Activated CD4-positive, alpha-beta T cell treated with anti-CD3 and anti-CD28 coated beads, Interleukin-10, Interleukin-2, amounts not matched to agents 100 ng/mL and 50 ng/mL, durations not matched to agents 16 hours and 8 hours (primary cell): Measurements from ENCODE around the gene CCL25.

ENCODE experiments used
- DNase-seq: peaks from one replicate; pipeline ENCODE4 v3.0.0-alpha.2; 2020

The CCL25 gene

DNA sequence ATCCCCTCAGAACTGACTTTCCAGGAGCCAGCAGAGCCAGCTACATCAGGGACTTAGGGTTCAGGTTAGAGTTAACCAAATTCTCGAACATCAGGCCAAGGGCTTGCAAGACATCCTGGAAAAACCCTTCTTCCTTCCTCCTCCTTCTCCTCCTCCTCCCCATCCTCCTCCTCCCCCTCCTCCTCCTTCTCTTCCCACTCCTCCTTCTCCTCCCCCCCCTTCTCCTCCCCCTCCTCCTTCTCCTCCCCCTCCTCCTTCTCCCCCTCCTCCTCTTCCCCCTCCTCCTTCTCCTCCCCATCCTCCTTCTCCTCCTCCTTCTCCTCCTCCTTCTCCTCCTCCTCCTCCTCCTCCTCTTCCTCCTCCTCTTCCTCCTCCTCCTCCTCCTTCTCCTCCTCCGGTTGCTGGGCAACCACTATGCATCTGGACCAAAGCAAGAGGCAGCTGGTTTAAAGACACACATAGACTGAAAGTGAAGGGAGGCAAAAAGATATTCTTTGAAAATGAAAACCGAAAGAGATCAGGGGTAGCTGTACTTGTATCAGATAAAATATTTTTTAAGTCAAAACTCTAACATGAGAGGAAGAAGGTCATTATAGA is 5.9 kb upstream of the CCL25 start:
- peak; percentile 18 for DNase-seq

DNA sequence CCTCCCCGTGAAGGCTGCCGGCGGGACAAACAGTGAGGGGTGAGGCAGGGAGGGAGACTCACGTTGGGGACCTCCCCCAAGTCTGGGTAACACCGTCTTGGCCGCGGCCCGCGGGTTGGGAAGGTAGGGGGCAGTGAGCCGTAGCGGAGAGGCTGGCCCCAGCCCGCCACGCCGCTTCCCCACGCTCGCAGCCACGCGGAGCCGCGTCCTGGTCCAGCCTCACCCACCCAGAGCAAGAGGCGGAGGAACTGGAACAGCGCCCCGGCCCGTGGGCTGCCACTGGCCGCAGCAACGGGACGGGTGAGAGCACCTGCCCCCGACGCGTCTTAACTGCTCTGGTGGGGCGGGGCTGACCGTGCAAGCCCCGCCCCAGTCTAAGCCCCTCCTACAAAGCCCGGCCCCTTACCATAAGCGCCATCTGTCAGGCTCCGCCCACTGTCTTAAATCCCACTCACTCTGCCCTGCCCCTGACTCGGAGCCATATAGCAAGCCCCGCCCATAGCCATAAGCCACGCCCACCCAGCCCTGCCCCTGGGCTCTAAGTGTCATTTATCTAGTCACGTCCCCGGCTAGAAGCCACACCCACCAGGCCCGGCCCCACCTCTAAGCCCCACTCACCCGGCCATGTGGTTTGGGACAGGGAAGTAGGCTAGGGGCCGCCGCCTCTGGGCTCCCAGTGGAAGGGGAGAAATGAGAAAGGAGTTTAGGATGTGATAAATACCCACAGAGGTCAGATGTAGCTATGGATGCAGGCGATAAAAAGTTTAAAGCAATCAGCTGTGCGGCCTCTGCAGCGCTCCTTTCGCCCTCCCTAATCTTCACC is 2.1 kb upstream of the CCL25 start:
- DNase-seq: peak; percentile 89

GRCh38 chr19:8054169-8054568 is 1.6 kb downstream of the CCL25 start:
- no peak for DNase-seq

GRCh38 chr19:8056533-8056932 is 4.0 kb downstream of the CCL25 start:
- no peak for DNase-seq

DNA sequence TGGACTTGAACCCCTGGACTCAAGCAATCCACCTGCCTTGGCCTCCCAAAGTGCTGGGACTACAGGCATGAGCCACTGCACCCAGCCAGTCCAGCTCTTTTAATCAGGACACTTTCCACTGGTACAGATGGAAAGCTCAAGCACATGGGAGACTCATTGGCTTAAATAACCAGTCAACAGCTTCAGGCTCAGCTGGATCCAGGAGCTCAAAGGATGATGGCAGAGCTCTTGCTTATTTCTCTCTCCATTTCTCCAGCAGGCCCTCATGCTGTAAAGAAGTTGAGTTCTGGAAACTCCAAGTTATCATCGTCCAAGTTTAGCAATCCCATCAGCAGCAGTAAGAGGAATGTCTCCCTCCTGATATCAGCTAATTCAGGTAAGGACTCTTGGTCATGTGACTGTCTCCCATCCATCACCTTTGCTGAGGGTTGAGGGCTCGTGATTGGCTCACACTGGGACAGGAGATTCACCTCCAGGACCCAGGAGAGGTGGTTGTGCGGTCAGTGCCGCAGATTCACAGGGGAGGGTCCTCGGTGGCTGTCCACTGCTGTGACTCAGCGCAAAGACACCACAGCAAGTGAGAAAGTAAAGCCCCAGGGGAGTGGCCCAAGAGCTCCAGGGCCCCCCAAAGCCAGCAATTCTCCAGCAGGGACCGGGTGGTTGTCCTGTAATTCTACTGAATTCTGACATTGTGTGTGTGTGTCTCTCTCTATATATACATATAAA is 5.1 kb downstream of the CCL25 start:
- no peak for DNase-seq

- DNase-seq: no peak
Observed at GRCh38 chr19:8064911-8065874, 12.6 kb downstream of the CCL25 start.

DNA sequence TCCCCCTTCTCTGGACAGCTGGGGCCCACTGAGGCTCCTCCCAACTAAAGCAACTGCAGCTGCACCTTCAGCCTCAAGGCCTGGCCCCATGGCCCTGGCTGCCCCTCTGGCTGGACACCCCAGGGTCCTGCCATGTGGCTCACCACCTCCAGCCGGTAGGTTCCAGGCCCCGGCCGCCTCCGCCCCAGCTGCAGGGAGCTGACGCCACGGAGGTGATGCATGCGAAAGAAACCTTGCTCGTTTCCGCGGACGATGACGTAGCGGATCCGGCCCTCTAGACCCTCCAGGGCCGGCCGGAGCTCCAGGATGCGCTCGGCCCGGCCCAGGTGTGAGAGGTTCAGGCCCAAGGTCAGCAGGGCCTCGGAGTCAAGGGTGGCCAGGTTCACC is 13.3 kb downstream of the CCL25 start:
- no peak for DNase-seq

DNA sequence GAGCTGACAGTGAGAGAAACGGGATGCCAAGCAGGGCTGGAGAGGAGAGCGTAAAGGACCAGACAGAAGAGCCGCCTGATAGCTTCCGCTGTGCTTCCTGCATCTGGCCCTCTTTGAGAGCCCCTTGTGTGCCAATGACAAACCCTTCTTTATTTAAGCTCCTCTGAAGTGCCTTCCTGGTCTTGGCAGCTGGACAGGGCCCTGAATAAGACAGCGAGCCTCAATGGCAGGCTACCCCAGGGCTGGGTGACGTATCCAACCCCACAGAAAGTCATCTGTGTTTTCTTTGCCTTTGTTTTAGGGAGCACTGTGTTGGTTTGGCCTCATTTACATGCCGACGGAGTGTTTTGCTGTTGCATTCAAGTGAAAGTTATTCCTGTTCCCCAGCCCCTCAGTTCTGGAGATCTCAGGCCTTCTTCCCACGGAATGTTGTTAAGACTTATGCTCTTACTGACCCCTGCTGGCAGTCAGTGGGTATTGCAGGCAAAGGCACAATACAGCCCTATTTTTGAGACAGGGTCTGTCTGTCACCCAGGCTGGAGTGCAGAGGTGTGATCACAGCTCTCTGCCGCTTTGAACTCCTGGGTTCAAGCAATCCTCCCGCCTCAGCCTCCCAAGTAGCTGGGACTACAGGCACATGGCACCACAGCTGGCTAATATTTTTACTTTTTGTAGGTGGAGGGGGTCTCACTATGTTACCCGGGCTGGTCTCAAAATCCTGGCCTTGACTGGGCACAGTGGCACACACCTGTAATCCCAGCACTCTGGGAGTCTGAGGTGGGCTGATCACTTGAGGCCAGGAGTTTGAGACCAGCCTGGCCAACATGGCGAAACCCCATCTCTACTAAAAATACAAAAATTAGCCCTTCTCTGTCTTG is 16.8 kb downstream of the CCL25 start:
- DNase-seq: peak; percentile 28

DNA sequence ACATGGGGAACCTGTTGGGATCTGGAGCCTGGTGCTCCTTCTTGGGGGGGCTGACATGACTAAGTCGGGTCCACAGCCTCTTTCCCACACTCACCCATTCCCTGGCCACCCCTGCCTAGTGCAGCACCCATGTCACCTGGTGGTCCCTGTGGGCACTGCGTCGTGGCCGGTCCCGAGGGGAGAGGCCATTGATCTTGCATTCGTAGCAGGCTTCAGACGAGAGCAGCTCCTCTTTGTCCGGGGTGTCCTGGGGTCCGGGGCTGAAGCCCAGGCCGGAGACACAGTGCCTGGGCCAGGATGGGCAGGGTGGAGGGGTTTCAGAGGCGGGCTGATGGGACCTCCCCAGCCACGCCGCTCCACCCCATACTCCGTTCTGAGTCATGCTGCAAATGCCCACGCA is 19.4 kb downstream of the CCL25 start:
- DNase-seq: no peak

DNA sequence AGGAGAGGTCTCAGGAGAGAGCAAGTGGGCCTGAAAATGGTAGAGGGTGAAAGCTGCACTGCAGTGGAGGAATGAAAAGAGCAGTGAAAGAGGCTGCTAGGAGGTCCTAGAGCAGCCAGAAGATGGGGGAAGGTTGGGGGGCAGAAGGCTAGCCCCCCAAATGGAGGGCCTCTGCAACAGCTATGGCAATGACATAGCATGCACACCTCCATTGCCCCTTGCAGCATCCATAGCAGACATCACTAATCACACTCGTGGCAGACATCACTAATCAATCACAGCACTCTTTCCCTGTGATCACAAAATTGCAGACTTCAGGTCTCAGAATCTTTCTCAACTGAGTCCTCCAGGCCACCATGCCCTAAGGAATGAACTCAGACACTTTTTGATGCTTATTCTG is 21.9 kb downstream of the CCL25 start:
- no peak for DNase-seq

DNA sequence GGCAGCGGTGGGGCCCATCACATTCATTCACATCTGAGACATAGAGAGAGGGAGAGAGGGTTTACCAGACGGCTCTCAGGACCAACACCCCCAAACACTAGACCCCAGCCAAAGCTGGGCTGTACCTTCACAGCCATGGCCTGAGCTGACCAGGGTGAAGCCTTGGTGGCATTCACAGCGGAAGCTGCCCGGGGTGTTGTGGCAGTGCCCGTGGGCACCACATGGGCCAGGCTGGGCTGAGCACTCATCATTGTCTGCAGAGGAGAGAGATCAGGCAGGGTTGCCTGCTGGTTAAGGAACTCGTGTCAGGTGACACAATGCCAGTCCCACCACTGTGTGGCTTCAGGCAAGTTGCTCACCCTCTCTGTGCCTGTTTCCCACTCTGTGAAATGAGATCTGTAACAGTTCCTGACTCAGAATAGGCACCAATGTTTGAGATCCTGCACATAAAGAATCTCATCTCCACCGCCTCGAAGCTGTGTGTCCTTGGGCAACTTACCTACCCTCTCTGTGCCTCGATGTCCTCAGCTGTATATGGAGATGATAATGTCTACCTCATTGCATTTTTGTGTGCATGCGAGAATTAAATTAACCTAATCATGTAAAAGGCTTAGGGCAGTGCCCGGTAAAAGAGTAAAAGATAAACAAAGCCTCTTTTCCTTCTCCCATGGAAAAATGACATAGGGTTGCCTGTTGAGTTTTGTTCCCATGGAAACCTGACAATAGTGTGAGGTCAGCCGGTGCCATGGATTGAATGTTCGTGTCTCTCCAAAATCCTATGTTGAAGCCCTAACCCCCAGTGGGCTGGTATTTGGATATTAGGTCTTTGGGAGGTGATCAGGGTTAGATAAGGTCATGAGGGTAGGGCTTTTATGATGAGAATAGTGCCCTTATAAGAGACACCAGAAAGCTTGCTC is 22.9 kb downstream of the CCL25 start:
- no peak for DNase-seq

DNA sequence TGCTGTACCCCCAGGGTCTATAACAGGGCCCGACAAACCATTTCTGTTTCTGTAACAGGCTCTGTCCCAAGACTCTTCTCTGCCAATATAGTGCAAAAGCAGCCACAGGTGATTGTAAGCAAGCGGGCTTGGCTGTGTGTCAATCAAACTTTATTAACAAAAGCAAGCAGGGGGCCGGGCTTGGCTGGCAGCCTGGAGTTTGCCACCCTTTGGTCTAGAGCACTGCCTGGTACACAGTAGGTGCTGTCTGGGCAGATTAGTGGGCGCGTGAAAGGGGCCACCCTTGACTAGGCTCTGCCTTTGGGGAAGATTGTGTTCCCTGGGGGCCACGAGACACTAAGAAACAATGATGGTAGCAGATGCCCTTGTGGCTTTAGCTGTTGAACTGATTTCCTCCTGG is 27.4 kb downstream of the CCL25 start:
- no peak for DNase-seq

DNA sequence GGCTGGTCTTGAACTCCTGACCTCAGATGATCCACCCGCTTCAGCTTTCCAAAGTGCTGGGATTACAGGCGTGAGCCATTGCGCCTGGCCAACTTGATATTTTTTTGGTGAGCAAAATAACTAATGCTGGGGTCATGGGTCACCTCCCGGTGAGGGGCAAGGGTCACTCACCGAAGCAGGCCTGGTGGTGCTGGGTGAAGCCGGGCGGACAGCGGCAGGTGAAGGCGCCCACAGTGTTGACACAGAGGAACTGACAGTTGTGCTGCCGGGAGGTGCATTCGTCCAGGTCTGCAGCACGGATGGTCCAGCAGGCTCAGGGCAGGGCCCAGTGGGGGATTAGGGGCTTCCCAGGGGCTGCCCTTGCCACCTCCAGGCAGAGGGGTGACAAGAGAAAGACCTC is 28.3 kb downstream of the CCL25 start:
- DNase-seq: no peak

GRCh38 chr19:8081569-8082550 is 29.3 kb downstream of the CCL25 start:
- no peak for DNase-seq

DNA sequence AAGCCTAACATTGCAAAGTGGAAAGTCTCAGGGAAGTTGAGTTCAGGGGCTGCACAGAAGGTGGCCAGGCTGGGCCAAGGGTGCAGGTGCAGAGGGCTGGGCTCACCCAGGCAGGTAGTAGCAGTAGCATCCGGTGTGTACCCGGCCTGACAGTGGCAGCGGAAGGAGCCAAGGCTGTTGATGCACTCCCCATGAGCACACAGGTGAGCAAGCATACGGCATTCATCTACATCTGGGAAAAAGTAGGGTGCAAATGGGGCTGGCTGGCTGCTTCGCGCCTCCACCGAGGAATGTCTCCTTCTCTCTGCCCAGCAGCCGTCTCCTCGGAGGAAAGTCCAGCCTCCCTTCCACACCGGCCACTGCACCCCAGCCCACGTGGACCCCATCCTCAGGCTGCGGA is 30.6 kb downstream of the CCL25 start:
- no peak for DNase-seq

- no peak for DNase-seq
Observed at GRCh38 chr19:8084152-8084551, 31.6 kb downstream of the CCL25 start.

- DNase-seq: no peak
Observed at GRCh38 chr19:8085598-8086408, 33.2 kb downstream of the CCL25 start.

- DNase-seq: no peak
Observed at GRCh38 chr19:8086849-8087248, 34.3 kb downstream of the CCL25 start.

- no peak for DNase-seq
Observed at GRCh38 chr19:8087876-8088275, 35.3 kb downstream of the CCL25 start.
